HEK293T (cell line): ENCODE measurements around the gene AP4B1.

Experiments
- BHLHE40 ChIP-seq: fragments of 450-650 bp; IDR thresholded peaks from 2 replicates; pipeline ENCODE4 v1.6.1; 2016; ENCODE audit warnings: mild to moderate bottlenecking, moderate library complexity, borderline replicate concordance
- HDGF ChIP-seq: fragments of 450-650 bp; IDR thresholded peaks from 2 replicates; pipeline ENCODE4 v1.6.1; 2017; ENCODE audit warnings: antibody characterized with exemption, borderline replicate concordance
- LEF1 ChIP-seq: fragments of 450-650 bp; IDR thresholded peaks from 2 replicates; pipeline ENCODE4 v1.6.1; 2017; ENCODE audit warnings: mild to moderate bottlenecking, borderline replicate concordance
- SP1 ChIP-seq: fragments of 450-650 bp; IDR thresholded peaks from 2 replicates; pipeline ENCODE4 v1.6.1; 2017
- SUZ12 ChIP-seq: fragments of 450-650 bp; IDR thresholded peaks from 2 replicates; pipeline ENCODE4 v1.6.1; 2016; ENCODE audit warnings: mild to moderate bottlenecking

DNA sequence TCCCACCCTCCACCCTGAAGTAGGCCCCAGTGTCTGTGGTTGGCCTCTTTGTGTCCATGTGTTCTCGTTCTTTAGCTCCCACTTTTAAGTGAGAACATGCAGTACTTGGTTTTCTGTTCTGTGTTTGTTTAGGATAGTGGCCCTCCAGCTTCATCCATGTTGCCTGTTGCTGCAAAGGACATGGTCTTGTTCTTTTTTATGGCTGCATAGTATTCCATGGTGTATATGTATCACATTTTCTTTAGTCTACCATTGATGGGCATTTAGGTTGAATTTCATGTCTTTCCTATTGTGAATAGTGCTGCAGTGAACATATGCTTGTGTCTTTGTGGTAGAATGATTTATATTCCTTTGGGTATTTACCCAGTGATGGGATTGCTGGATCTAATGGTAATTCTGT is 30.6 kb upstream of the AP4B1 start:
- TF ChIP-seq SP1 (no peak), LEF1 (no peak), BHLHE40 (no peak), SUZ12 (no peak), HDGF (no peak)
